Right lobe of liver (tissue), 6 donors: Measurements from ENCODE around the gene TMEM52. TPM values are rescaled to one million over a fixed set of nuclear protein-coding genes. Genes with fewer than 3 reads are reported as not detected.
A peak's percentile ranks its signal among the peaks of the same experiment; 100 is the strongest.

Experiments
- ATAC-seq, 4 donors: fragments of 200-7000 bp; cut with Tn5 transposase; one replicate each; pipeline ENCODE4 v1.9.1; 2020; ENCODE audit warnings: mild to moderate bottlenecking in 4 of 4, moderate library complexity in 4 of 4
- DNase-seq, 3 donors: peaks; one replicate each; pipeline ENCODE4 v3.0.0-alpha.2; 2020
- H3K27ac ChIP-seq, 3 donors: fragments of 200-600 bp; one replicate each; pipeline ENCODE4 v1.8.0; 2022
- H3K27me3 ChIP-seq, 2 donors: fragments of 200-600 bp; one replicate each; pipeline ENCODE4 v1.8.0; 2022
- H3K36me3 ChIP-seq, 4 donors: fragments of 200-600 bp; sonication (generic) in 1 of 4; one replicate each; pipeline versions ENCODE4 v1.5.1 to v1.8.0; 2017 to 2022; ENCODE audit warnings: control low read depth in 1 of 4
- H3K4me1 ChIP-seq, 4 donors: fragments of 200-600 bp; sonication (generic) in 1 of 4; one replicate each; pipeline versions ENCODE4 v1.5.1 to v1.8.0; 2017 to 2022; ENCODE audit warnings: control low read depth in 1 of 4
- H3K4me3 ChIP-seq, 3 donors: fragments of 200-600 bp; one replicate each; pipeline ENCODE4 v1.8.0; 2022
- H3K9me3 ChIP-seq, 4 donors: fragments of 200-600 bp; sonication (generic) in 1 of 4; one replicate each; pipeline versions ENCODE4 v1.5.1 to v1.8.0; 2017 to 2022; ENCODE audit warnings: control low read depth in 1 of 4
- POLR2A ChIP-seq: fragments of 450-650 bp; IDR thresholded peaks from one replicate; pipeline ENCODE4 v1.6.1; 2017; ENCODE audit warnings: antibody characterized with exemption, mild to moderate bottlenecking
- WGBS: methylation state at CpG from one replicate; pipeline ENCODE4 v1.1.6; 2018; ENCODE audit warnings: low coverage, low lambda C conversion rate; ENCODE audit not compliant: insufficient coverage; ENCODE audit errors: missing lambda C conversion rate; 5-methylcytosine and 5-hydroxymethylcytosine counted together
- intact Hi-C, 2 donors: fragments of 100-400 bp; cut with DNase I; formaldehyde crosslinking; loops; one replicate each; pipeline versions ENCODE4 v1.11.2 to v1.14.1; 2022
- total RNA-seq, 6 experiments: library from RNA; depleted of rRNA in 2 of 6; stranded (reverse); fragments of >200 nt in 2 of 6; fragmentation: NEBNext Ultra II Directional in 3 of 6; extraction: Animal tissue kit (Norgen Biotek cat#: 25700) in 3 of 6; gene quantifications; one replicate each; pipeline versions ENCODE4 v1.1.0 to v1.2.4, GENCODE V29; 2016 to 2023
- TF ChIP-seq, protein P1 (sequence below), 4 donors: fragments of 200-600 bp in 3 of 4; fragments of 450-650 bp in 1 of 4; IDR thresholded peaks; one replicate each; pipeline versions ENCODE4 v1.5.1 to v1.8.0; 2016 to 2022; ENCODE audit warnings: antibody characterized with exemption in 4 of 4, mild to moderate bottlenecking in 2 of 4
- donor health status: DM: no; HTN: yes; CAD: no.
- donor health status: DM: no; HTN: no; CAD: no.
- donor health status: DM: no; HTN: no; CAD: no.
- donor health status: DM: no; HTN: yes; CAD: no.
- donor health status: DM: no; HTN: yes; CAD: no.

Gene TMEM52
- total RNA-seq, 6 experiments from 2014 or later = 2.3 to 13.2 (median 6.0) TPM

DNA sequence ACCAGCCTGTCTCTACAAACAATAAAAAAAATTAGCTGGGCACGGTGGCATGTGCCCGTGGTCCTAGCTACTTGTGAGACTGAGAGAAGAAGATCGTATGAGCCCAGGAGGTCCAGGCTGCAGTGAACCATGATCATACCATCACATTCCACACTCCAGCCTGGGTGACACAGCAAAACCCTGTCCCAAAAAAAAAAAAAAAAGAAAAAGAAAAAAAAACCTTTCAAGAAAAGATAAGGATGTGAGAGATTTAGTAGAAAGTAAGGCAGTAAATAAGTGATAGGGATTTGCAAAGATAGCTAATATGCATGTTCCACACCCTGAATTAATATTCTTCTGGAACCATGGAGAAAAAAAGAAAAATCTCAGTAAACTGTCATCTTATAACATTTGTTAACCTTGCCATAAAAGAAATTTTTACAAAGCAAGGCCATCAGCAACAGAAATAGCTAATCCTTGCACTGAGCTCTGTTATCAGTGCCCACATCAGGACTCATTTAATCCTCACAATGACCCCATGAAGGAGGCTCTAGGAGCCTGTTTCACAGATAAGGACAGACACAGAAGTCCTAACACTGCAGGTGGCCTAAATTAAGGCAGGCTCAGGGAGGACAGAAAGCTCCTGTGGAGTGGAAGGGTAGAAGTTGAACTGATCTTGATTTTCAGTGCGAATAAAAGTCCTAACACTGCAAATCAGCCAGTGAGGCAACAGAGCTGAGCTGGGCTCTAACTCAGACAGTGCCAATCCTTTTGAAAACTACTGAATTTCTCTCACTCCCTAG, 35.8 kb downstream of the TMEM52 start:
- no peak for TF ChIP-seq POLR2A
- TF ChIP-seq, protein P1, sequence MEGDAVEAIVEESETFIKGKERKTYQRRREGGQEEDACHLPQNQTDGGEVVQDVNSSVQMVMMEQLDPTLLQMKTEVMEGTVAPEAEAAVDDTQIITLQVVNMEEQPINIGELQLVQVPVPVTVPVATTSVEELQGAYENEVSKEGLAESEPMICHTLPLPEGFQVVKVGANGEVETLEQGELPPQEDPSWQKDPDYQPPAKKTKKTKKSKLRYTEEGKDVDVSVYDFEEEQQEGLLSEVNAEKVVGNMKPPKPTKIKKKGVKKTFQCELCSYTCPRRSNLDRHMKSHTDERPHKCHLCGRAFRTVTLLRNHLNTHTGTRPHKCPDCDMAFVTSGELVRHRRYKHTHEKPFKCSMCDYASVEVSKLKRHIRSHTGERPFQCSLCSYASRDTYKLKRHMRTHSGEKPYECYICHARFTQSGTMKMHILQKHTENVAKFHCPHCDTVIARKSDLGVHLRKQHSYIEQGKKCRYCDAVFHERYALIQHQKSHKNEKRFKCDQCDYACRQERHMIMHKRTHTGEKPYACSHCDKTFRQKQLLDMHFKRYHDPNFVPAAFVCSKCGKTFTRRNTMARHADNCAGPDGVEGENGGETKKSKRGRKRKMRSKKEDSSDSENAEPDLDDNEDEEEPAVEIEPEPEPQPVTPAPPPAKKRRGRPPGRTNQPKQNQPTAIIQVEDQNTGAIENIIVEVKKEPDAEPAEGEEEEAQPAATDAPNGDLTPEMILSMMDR (IDR thresholded peaks at IDR 0.05) = no peak
- WGBS = 19% methylated on average over 4 of the region's 4 CpGs

GRCh38 chr1:1881727-1882126, 37.4 kb downstream of the TMEM52 start:
- peak in 1 of 3 donors; percentile 32 for DNase-seq
- Histone ChIP-seq H3K27me3 (no peaks in the 10 kb centered on the region), H3K4me1 (peaks cover 0 to 35% (median 9%) of the 10 kb centered on the region in 4 donors), H3K36me3 (no peaks in the 10 kb centered on the region), H3K9me3 (no peaks in the 10 kb centered on the region), H3K4me3 (no peak overlapping the region), H3K27ac (no peak overlapping the region)
- intact Hi-C loops = loop anchor here in 1 of 2 donors (10.0 kb wide), 1 partner anchor 97 kb away; no protein-coding TSS in a partner anchor
- WGBS = 51% methylated on average over 3 of the region's 6 CpGs
- ATAC-seq = peak; percentile 75 to 85 (median 82)
- TF ChIP-seq, protein P1 (IDR thresholded peaks at IDR 0.05) = no peak
- TF ChIP-seq POLR2A = no peak

More for the DNA sequence above, 35.8 kb downstream of the TMEM52 start:
- intact Hi-C loops = loop anchor here in 1 of 2 donors (10.0 kb wide), 1 partner anchor 98 kb away; no protein-coding TSS in a partner anchor
- Histone ChIP-seq H3K36me3 (no peaks in the 10 kb centered on the region), H3K9me3 (no peaks in the 10 kb centered on the region), H3K27me3 (no peaks in the 10 kb centered on the region), H3K4me3 (no peak overlapping the region), H3K4me1 (peaks cover 0 to 43% (median 9%) of the 10 kb centered on the region in 4 donors), H3K27ac (no peak overlapping the region)
- DNase-seq (no peak), ATAC-seq (no peak)

- no peak overlapping the region for H3K27ac ChIP-seq
- peaks cover 0 to 2% (median 0%) of the 10 kb centered on the region in 4 donors for H3K36me3 ChIP-seq
- no peaks in the 10 kb centered on the region for H3K9me3 ChIP-seq
- DNase-seq = peak in 1 of 3 donors; percentile 4
- ATAC-seq = peak in 2 of 4 donors; percentile 10 to 17
- H3K4me1 ChIP-seq = peaks cover 0 to 35% (median 9%) of the 10 kb centered on the region in 4 donors
- TF ChIP-seq POLR2A = no peak
- TF ChIP-seq, protein P1 (IDR thresholded peaks at IDR 0.05) = no peak
- no peak overlapping the region for H3K4me3 ChIP-seq
- intact Hi-C loops = loop anchor here in 1 of 2 donors (10.0 kb wide), 1 partner anchor 96 kb away; no protein-coding TSS in a partner anchor
- no peaks in the 10 kb centered on the region for H3K27me3 ChIP-seq
- WGBS = 32% methylated on average over 8 of the region's 13 CpGs
Measured at GRCh38 chr1:1880617-1881312, 38.3 kb downstream of the TMEM52 start.

DNA sequence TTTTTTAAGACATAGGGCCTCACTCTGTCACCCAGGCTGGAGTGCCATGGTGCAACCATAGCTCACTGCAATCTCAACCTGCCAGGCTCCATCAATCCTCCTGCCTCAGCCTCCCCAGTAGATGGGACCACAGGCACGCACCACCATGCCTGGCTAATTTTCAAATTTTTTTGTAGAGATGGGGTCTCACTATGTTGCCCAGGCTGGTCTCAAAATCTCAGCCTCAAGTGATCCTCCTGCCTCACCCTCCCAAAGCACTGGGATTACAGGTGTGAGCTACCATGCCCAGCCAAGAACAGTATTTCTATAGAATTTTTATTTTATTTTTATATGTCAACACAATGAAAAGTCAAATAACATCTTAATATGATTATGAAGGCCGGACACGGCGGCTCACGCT, 39.1 kb downstream of the TMEM52 start:
- H3K9me3 ChIP-seq = no peaks in the 10 kb centered on the region
- no peak for ATAC-seq
- intact Hi-C loops = loop anchor here in 1 of 2 donors (10.0 kb wide), 1 partner anchor 95 kb away; no protein-coding TSS in a partner anchor
- no peak for DNase-seq
- H3K36me3 ChIP-seq = peaks cover 0 to 10% (median 0%) of the 10 kb centered on the region in 4 donors
- no peak overlapping the region for H3K4me3 ChIP-seq
- TF ChIP-seq, protein P1 (IDR thresholded peaks at IDR 0.05) = no peak
- no peak for TF ChIP-seq POLR2A
- no peaks in the 10 kb centered on the region for H3K27me3 ChIP-seq
- WGBS = 93% methylated on average over 5 of the region's 5 CpGs
- H3K27ac ChIP-seq = no peak overlapping the region
- peaks cover 0 to 35% (median 9%) of the 10 kb centered on the region in 4 donors for H3K4me1 ChIP-seq
